ENCODE data around the gene ACVR1.

Gene ACVR1

GRCh38 chr2:157876066-157876785, at the start of gene ACVR1:
TSS of gene ACVR1 (minus strand) at chr2:157876330. CDS start at chr2:157799493, 76,837 bp downstream.
- peak; percentile 92 for DNase-seq

- DNase-seq = no peak
Measured at GRCh38 chr2:157925071-157925470, 48.9 kb upstream of the ACVR1 start.

- no peak for DNase-seq
Measured at GRCh38 chr2:157923598-157924217, 47.6 kb upstream of the ACVR1 start.

GRCh38 chr2:157922815-157923214, 46.7 kb upstream of the ACVR1 start:
- DNase-seq = no peak

- DNase-seq = no peak
Measured at GRCh38 chr2:157922336-157922735, 46.2 kb upstream of the ACVR1 start.

- no peak for DNase-seq
Measured at GRCh38 chr2:157920736-157921135, 44.6 kb upstream of the ACVR1 start.

- DNase-seq = no peak
Measured at GRCh38 chr2:157919181-157919580, 43.1 kb upstream of the ACVR1 start.

- no peak for DNase-seq
Measured at GRCh38 chr2:157918319-157918718, 42.2 kb upstream of the ACVR1 start.

- no peak for DNase-seq
Measured at GRCh38 chr2:157911750-157912149, 35.6 kb upstream of the ACVR1 start.

- DNase-seq = no peak
Measured at GRCh38 chr2:157911246-157911645, 35.1 kb upstream of the ACVR1 start.

- DNase-seq = no peak
Measured at GRCh38 chr2:157905092-157905491, 29.0 kb upstream of the ACVR1 start.

GRCh38 chr2:157903626-157904025, 27.5 kb upstream of the ACVR1 start:
- DNase-seq = no peak

- no peak for DNase-seq
Measured at GRCh38 chr2:157903151-157903550, 27.0 kb upstream of the ACVR1 start.

- no peak for DNase-seq
Measured at GRCh38 chr2:157902692-157903091, 26.6 kb upstream of the ACVR1 start.

GRCh38 chr2:157901325-157901724, 25.2 kb upstream of the ACVR1 start:
- no peak for DNase-seq

- no peak for DNase-seq
Measured at GRCh38 chr2:157900684-157901083, 24.6 kb upstream of the ACVR1 start.

- DNase-seq = no peak
Measured at GRCh38 chr2:157900203-157900602, 24.1 kb upstream of the ACVR1 start.

GRCh38 chr2:157899125-157899839, 23.2 kb upstream of the ACVR1 start:
- DNase-seq = no peak

- DNase-seq = no peak
Measured at GRCh38 chr2:157898591-157898996, 22.5 kb upstream of the ACVR1 start.

GRCh38 chr2:157897106-157897971, 21.2 kb upstream of the ACVR1 start:
- no peak for DNase-seq

- DNase-seq = no peak
Measured at GRCh38 chr2:157895531-157895930, 19.4 kb upstream of the ACVR1 start.

GRCh38 chr2:157894694-157895435, 18.7 kb upstream of the ACVR1 start:
- DNase-seq = no peak

Measured in NCI-H345 (cell line).